IPS-15b (cell line): Measurements from ENCODE around the gene ZGLP1.
A peak's percentile ranks its signal among the peaks of the same experiment; 100 is the strongest.
"Not testable (repeated sequence)": the region's sequence is repeated elsewhere in the genome, so short reads cannot be mapped to it uniquely, and the experiment has no call there.

Experiments used
- H3K27me3 ChIP-seq: one replicate; pipeline ENCODE4 v1.6.1; 2013; ENCODE audit warnings: low read length; ENCODE audit not compliant: control insufficient read depth, insufficient read depth
- H3K36me3 ChIP-seq: one replicate; pipeline ENCODE4 v1.6.1; 2013; ENCODE audit warnings: low read length; ENCODE audit not compliant: control insufficient read depth, insufficient read depth
- H3K4me1 ChIP-seq: one replicate; pipeline ENCODE4 v1.6.1; 2013; ENCODE audit warnings: mild to moderate bottlenecking, low read length; ENCODE audit not compliant: control insufficient read depth, insufficient read depth
- H3K4me3 ChIP-seq: one replicate; pipeline ENCODE4 v1.5.1; 2013; ENCODE audit warnings: low read depth, low read length
- H3K9ac ChIP-seq: one replicate; pipeline ENCODE4 v1.6.1; 2013; ENCODE audit warnings: low read depth, mild to moderate bottlenecking, low read length
- H3K9me3 ChIP-seq: one replicate; pipeline ENCODE4 v1.6.1; 2013; ENCODE audit warnings: mild to moderate bottlenecking, low read length; ENCODE audit not compliant: control insufficient read depth, insufficient read depth

Gene ZGLP1

GRCh38 chr19:10309423-10309822 is at the start of gene ZGLP1:
Gene ZGLP1 (minus strand): TSS chr19:10309815.
- peaks cover 9% of the 10 kb centered on the region for H3K36me3 ChIP-seq
- no peaks in the 10 kb centered on the region for H3K27me3 ChIP-seq
- no peaks in the 10 kb centered on the region for H3K4me1 ChIP-seq
- no peak within 1 kb of the TSS for H3K9ac ChIP-seq
- no peaks in the 10 kb centered on the region for H3K9me3 ChIP-seq
- H3K4me3 ChIP-seq, result no peak within 1 kb of the TSS

GRCh38 chr19:10356431-10356830 is 46.8 kb upstream of the ZGLP1 start:
- Histone ChIP-seq H3K36me3 (peaks cover 15% of the 10 kb centered on the region), H3K4me1 (no peaks in the 10 kb centered on the region), H3K4me3 (no peak overlapping the region), H3K27me3 (no peaks in the 10 kb centered on the region), H3K9me3 (no peaks in the 10 kb centered on the region), H3K9ac (no peak overlapping the region)

GRCh38 chr19:10353793-10354391 is 44.3 kb upstream of the ZGLP1 start:
- Histone ChIP-seq H3K4me3 (peak overlapping the region; percentile 85), H3K36me3 (peaks cover 7% of the 10 kb centered on the region)

GRCh38 chr19:10352764-10353671 is 43.4 kb upstream of the ZGLP1 start:
- Histone ChIP-seq H3K9me3 (no peaks in the 10 kb centered on the region), H3K4me1 (no peaks in the 10 kb centered on the region), H3K4me3 (peak overlapping the region; percentile 85), H3K36me3 (peaks cover 7% of the 10 kb centered on the region), H3K9ac (peak overlapping the region; percentile 65), H3K27me3 (no peaks in the 10 kb centered on the region)

More at GRCh38 chr19:10353793-10354391, 44.3 kb upstream of the ZGLP1 start:
- H3K4me1 ChIP-seq, result no peaks in the 10 kb centered on the region
- H3K27me3 ChIP-seq, result no peaks in the 10 kb centered on the region
- no peaks in the 10 kb centered on the region for H3K9me3 ChIP-seq
- no peak overlapping the region for H3K9ac ChIP-seq

GRCh38 chr19:10346509-10346908 is 36.9 kb upstream of the ZGLP1 start:
- Histone ChIP-seq H3K9ac (no peak overlapping the region), H3K4me3 (no peak overlapping the region), H3K4me1 (no peaks in the 10 kb centered on the region), H3K9me3 (no peaks in the 10 kb centered on the region), H3K27me3 (no peaks in the 10 kb centered on the region), H3K36me3 (no peaks in the 10 kb centered on the region)

- no peaks in the 10 kb centered on the region for H3K4me1 ChIP-seq
- no peaks in the 10 kb centered on the region for H3K27me3 ChIP-seq
- H3K9ac ChIP-seq, result no peak overlapping the region
- no peaks in the 10 kb centered on the region for H3K9me3 ChIP-seq
- H3K36me3 ChIP-seq, result no peaks in the 10 kb centered on the region
- H3K4me3 ChIP-seq, result no peak overlapping the region
These were observed 35.2 kb upstream of the ZGLP1 start for GRCh38 chr19:10344780-10345179.

- H3K27me3 ChIP-seq, result no peaks in the 10 kb centered on the region
- peaks cover 5% of the 10 kb centered on the region for H3K4me1 ChIP-seq
- H3K36me3 ChIP-seq, result no peaks in the 10 kb centered on the region
- H3K9ac ChIP-seq, result no peak overlapping the region
- H3K4me3 ChIP-seq, result no peak overlapping the region
- H3K9me3 ChIP-seq, result no peaks in the 10 kb centered on the region
These were observed 33.9 kb upstream of the ZGLP1 start for GRCh38 chr19:10343495-10343894.

GRCh38 chr19:10339977-10340376 is 30.4 kb upstream of the ZGLP1 start:
- no peaks in the 10 kb centered on the region for H3K27me3 ChIP-seq
- peaks cover 5% of the 10 kb centered on the region for H3K4me1 ChIP-seq
- H3K9ac ChIP-seq, result no peak overlapping the region
- no peaks in the 10 kb centered on the region for H3K9me3 ChIP-seq
- H3K4me3 ChIP-seq, result no peak overlapping the region
- no peaks in the 10 kb centered on the region for H3K36me3 ChIP-seq

GRCh38 chr19:10339380-10339960 is 29.9 kb upstream of the ZGLP1 start, which contains the start of gene ICAM3:
Gene ICAM3 (minus strand): TSS chr19:10339624. CDS start chr19:10339614, 10 bp downstream.
- H3K9ac ChIP-seq, result no peak within 1 kb of the TSS
- H3K4me3 ChIP-seq, result no peak within 1 kb of the TSS
- H3K9me3 ChIP-seq, result no peaks in the 10 kb centered on the region
- H3K36me3 ChIP-seq, result no peaks in the 10 kb centered on the region
- peaks cover 5% of the 10 kb centered on the region for H3K4me1 ChIP-seq
- H3K27me3 ChIP-seq, result peaks cover 2% of the 10 kb centered on the region

- Histone ChIP-seq H3K4me3 (no peak overlapping the region), H3K9me3 (no peaks in the 10 kb centered on the region), H3K27me3 (peaks cover 6% of the 10 kb centered on the region), H3K9ac (no peak overlapping the region), H3K4me1 (peaks cover 5% of the 10 kb centered on the region), H3K36me3 (no peaks in the 10 kb centered on the region)
These were observed 29.3 kb upstream of the ZGLP1 start for GRCh38 chr19:10338940-10339339.

GRCh38 chr19:10336725-10337124 is 27.1 kb upstream of the ZGLP1 start:
- not testable (repeated sequence) for H3K4me3 ChIP-seq, H3K4me1 ChIP-seq, H3K27me3 ChIP-seq, H3K9ac ChIP-seq, H3K36me3 ChIP-seq, H3K9me3 ChIP-seq
